Hematopoietic multipotent progenitor cell treated with erythropoietin and hydrocortisone succinate and interleukin-3 and kit ligand, for 4 days (in vitro differentiated cells): ENCODE data around the gene CFAP45.

Experiments used
- DNase-seq: peaks from one replicate; pipeline ENCODE4 v3.0.0-alpha.2; 2015

CFAP45 gene

GRCh38 chr1:159849626-159850366 is 50.2 kb downstream of the CFAP45 start:
- DNase-seq: no peak

- no peak for DNase-seq
Observed at GRCh38 chr1:159848326-159848725, 51.6 kb downstream of the CFAP45 start.

GRCh38 chr1:159847231-159847630 is 52.7 kb downstream of the CFAP45 start:
- DNase-seq: no peak

GRCh38 chr1:159845751-159846629 is 54.0 kb downstream of the CFAP45 start:
- DNase-seq: no peak

GRCh38 chr1:159843459-159843858 is 56.5 kb downstream of the CFAP45 start:
- DNase-seq: no peak

- DNase-seq: no peak
Observed at GRCh38 chr1:159841749-159842148, 58.2 kb downstream of the CFAP45 start.

GRCh38 chr1:159839116-159839849 is 60.7 kb downstream of the CFAP45 start:
- no peak for DNase-seq

GRCh38 chr1:159838715-159839114 is 61.2 kb downstream of the CFAP45 start:
- DNase-seq: peak; percentile 79

GRCh38 chr1:159835862-159836525 is 64.0 kb downstream of the CFAP45 start:
- peak; percentile 31 for DNase-seq

GRCh38 chr1:159835356-159835755 is 64.6 kb downstream of the CFAP45 start:
- DNase-seq: no peak

- no peak for DNase-seq
Observed at GRCh38 chr1:159832309-159832708, 67.7 kb downstream of the CFAP45 start.

GRCh38 chr1:159831412-159832141 is 68.4 kb downstream of the CFAP45 start:
- DNase-seq: no peak

GRCh38 chr1:159830722-159831121 is 69.2 kb downstream of the CFAP45 start:
- no peak for DNase-seq

- no peak for DNase-seq
Observed at GRCh38 chr1:159829822-159830465, 70.0 kb downstream of the CFAP45 start.

- peak; percentile 80 for DNase-seq
Observed at GRCh38 chr1:159829273-159829634, 70.7 kb downstream of the CFAP45 start.

- DNase-seq: no peak
Observed at GRCh38 chr1:159828581-159829272, 71.2 kb downstream of the CFAP45 start.

GRCh38 chr1:159828176-159828575 is 71.8 kb downstream of the CFAP45 start:
- no peak for DNase-seq

- no peak for DNase-seq
Observed at GRCh38 chr1:159827549-159827948, 72.4 kb downstream of the CFAP45 start.

GRCh38 chr1:159827102-159827490 is 72.9 kb downstream of the CFAP45 start:
- peak; percentile 38 for DNase-seq

GRCh38 chr1:159826441-159827101 is 73.4 kb downstream of the CFAP45 start, which contains the start of gene SLAMF8:
Gene SLAMF8 (plus strand): TSS chr1:159826873. CDS start chr1:159826899, 26 bp downstream.
- DNase-seq: peak; percentile 58
